Measurements from ENCODE around the gene MGRN1.
A peak's percentile ranks its signal among the peaks of the same experiment; 100 is the strongest.

DNA sequence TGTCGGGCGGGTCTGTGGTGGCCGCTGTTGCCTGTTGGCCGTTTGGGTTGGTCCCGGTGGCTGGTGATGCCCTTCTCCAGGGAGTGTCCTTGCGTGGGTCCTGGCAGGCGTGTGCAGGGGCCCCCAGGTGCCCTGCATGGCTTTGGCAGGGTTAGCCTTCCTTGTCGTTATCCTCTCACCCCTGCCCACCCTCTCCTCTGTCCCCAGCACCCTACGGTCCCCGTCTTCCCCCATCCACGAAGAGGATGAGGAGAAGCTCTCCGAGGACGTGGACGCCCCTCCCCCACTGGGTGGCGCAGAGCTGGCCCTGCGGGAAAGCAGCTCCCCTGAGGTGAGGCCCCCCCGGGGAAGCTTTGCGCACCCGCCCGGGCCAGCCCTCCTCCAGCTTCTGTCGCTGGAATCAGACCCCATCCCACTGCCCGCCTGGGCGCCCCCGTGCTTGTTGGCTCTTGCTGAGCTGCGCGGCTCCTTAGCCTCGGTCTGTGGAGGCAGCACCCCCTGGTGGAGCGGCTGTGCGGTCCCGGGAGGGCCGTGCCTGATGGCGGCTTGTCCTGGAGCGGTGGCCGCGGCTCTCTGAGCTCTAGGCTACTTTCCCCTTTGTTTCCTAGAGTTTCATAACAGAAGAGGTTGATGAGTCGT is 58.1 kb downstream of the MGRN1 start:
- TF ChIP-seq, protein P1, sequence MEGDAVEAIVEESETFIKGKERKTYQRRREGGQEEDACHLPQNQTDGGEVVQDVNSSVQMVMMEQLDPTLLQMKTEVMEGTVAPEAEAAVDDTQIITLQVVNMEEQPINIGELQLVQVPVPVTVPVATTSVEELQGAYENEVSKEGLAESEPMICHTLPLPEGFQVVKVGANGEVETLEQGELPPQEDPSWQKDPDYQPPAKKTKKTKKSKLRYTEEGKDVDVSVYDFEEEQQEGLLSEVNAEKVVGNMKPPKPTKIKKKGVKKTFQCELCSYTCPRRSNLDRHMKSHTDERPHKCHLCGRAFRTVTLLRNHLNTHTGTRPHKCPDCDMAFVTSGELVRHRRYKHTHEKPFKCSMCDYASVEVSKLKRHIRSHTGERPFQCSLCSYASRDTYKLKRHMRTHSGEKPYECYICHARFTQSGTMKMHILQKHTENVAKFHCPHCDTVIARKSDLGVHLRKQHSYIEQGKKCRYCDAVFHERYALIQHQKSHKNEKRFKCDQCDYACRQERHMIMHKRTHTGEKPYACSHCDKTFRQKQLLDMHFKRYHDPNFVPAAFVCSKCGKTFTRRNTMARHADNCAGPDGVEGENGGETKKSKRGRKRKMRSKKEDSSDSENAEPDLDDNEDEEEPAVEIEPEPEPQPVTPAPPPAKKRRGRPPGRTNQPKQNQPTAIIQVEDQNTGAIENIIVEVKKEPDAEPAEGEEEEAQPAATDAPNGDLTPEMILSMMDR (IDR thresholded peaks at IDR 0.05): peak; percentile 16
- no peak for TF ChIP-seq EZH2 (IDR thresholded peaks at IDR 0.05; ENCODE audit: borderline replicate concordance, insufficient read depth, low read depth, low read length, poor library complexity, severe bottlenecking)

Data from B cell (primary cell).